SK-N-MC (cell line): Measurements from ENCODE around the gene SHROOM3.
"Not testable (repeated sequence)": the region's sequence is repeated elsewhere in the genome, so short reads cannot be mapped to it uniquely, and the experiment has no call there.

Experiments used
- DNase-seq: peaks from one replicate; pipeline ENCODE4 v3.0.0-alpha.2; 2011; ENCODE audit warnings: low read depth, low spot score
- H3K27ac ChIP-seq: fragments of 200-600 bp; sonication (generic); 2 replicates; pipeline ENCODE4 v1.5.1; 2016; ENCODE audit warnings: mixed run types
- H3K36me3 ChIP-seq: fragments of 200-600 bp; sonication (generic); 2 replicates; pipeline ENCODE4 v1.6.1; 2017; ENCODE audit warnings: antibody characterized with exemption, low read length, mixed read lengths; ENCODE audit not compliant: insufficient read depth
- H3K4me3 ChIP-seq: fragments of 200-600 bp; sonication (generic); 2 replicates; pipeline ENCODE4 v1.5.1; 2016
- H3K9ac ChIP-seq: fragments of 200-600 bp; sonication (generic); 2 replicates; pipeline ENCODE4 v1.8.0; 2017; ENCODE audit warnings: mixed run types, mixed read lengths; ENCODE audit not compliant: insufficient read length
- H3K9me3 ChIP-seq: fragments of 200-600 bp; sonication (generic); 2 replicates; pipeline ENCODE4 v1.6.1; 2017; ENCODE audit warnings: low read depth, mild to moderate bottlenecking, antibody characterized with exemption, low read length, moderate library complexity, mixed read lengths
- EZH2 ChIP-seq: fragments of 200-600 bp; sonication (generic); IDR thresholded peaks from one replicate; pipeline ENCODE4 v1.6.1; 2017; ENCODE audit warnings: antibody characterized with exemption
- FOXP2 ChIP-seq: optimal IDR thresholded peaks from 2 replicates; pipeline ENCODE3; 2011; ENCODE audit warnings: mild to moderate bottlenecking, moderate library complexity; ENCODE audit not compliant: insufficient read depth; ENCODE audit errors: extremely low read length, control extremely low read depth
- POLR2AphosphoS5 ChIP-seq: IDR thresholded peaks from 2 replicates; pipeline ENCODE4 v1.6.1; 2012; ENCODE audit warnings: mild to moderate bottlenecking, low read depth, low read length, borderline replicate concordance

SHROOM3 gene

DNA sequence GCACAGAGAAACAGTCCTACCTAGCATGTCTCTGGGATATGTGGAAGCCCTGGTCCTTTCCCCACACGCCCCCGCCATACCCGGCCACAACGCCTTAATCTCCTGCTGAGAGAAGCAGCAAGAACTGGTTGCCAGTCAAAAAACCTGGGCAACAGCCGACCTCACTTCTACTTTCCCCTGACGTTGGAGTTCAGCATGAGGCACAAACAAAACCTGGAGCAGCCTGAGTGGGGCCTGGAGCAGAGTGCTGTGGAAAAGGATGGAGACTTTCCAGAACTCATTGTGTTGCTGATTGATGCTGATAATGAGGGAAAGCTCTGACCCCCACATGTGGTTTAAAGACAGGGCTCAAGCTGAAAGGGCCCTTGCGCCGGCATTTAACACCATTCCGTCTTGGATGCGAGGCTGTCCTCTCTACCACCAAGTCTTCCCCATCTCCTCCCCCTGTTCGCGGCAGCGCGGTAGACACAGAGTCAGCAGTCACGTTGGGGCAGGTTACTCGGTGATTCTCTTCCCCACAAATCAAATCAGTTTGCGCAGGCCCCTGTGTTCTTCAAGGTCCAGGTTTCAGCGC lies 14.8 kb upstream of the SHROOM3 start:
- H3K4me3 ChIP-seq, result no peak overlapping the region
- no peak overlapping the region for H3K27ac ChIP-seq
- H3K9ac ChIP-seq, result no peak overlapping the region
- no peaks in the 10 kb centered on the region for H3K36me3 ChIP-seq
- no peak for DNase-seq
- H3K9me3 ChIP-seq, result no peaks in the 10 kb centered on the region
- TF ChIP-seq POLR2AphosphoS5 (no peak), FOXP2 (no peak), EZH2 (no peak)

DNA sequence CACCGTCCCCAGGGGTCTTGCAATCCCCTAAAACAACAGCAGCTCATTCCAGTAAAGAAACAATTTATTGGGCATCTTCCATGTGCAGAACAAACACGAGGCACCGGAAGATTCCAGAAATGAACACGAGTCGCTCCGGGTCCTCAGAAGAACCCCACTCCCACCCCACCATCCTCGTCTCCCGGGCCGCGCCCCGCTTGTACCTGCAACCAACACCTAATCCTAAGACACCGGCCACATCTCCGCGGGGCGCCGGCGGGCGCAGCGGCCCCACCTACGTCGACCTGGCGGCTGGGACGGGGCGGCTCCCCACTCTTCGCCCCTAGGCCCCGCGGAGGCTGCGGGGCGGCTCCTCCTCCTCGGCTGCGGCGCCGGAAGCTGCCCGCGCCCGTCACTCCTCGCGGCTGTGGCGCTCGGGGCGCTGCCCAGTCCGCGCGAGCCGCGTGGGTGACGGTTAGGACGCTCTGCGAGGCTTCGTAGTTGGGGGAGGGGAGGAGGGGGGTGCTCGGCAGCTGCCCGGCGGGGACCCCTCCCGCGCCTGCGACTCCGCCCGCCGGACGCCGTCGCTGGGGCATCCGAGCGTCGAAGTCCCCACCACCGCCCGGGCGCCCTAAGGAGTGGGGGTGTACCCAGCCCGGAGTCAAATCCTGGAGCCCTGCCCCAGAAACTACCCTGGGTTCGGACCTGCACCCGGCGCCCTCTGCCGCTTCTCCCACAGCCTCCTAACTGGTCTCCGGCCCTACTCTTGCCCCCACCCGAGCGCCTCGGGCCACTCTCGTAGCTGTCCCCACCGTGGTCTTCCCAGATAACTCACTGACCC lies 14.1 kb upstream of the SHROOM3 start, which contains the start of gene CCDC158:
CCDC158 (minus strand) TSS at position 380 of the 820 bp plus-strand sequence. CDS start 17,934 bp downstream, outside the sequence.
- Histone ChIP-seq H3K4me3 (no peak within 1 kb of the TSS), H3K36me3 (no peaks in the 10 kb centered on the region), H3K9ac (no peak within 1 kb of the TSS), H3K9me3 (no peaks in the 10 kb centered on the region), H3K27ac (no peak within 1 kb of the TSS)
- no peak for DNase-seq
- TF ChIP-seq POLR2AphosphoS5, result no peak
- TF ChIP-seq EZH2, result no peak
- TF ChIP-seq FOXP2, result no peak

DNA sequence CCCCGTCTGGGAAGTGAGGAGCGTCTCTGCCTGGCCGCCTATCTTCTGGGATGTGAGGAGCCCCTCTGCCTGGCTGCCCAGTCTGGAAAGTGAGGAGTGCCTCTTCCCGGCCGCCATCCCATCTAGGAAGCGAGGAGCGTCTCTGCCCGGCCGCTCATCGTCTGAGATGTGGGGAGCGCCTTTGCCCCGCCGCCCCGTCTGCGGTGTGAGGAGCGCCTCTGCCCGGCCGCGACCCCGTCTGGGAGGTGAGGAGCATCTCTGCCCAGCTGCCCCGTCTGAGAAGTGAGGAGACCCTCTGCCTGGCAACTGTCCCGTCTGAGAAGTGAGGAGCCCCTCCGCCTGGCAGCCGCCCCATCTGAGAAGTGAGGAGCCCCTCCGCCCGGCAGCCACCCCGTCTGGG lies 11.9 kb upstream of the SHROOM3 start:
- not testable (repeated sequence) for DNase-seq, H3K9me3 ChIP-seq, H3K4me3 ChIP-seq, H3K27ac ChIP-seq, H3K36me3 ChIP-seq, H3K9ac ChIP-seq

DNA sequence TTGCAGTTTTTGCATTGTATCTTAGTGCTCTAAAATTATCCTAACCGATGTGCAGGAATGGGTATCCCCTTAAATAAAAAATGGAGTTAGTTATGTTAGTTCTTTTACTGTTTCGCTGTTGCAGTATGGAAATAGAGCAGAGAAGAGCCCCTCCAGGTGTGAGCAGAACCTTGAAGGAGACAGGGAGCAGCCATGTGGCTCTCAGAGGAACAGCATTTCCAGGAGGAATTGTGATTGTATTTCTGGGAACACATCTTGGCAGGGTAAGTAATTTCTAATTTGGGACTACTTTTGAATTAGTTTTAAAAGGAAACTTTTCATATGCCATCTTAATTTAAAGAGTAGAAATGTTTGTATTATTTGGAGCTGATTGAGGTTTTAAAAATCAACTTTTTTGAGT lies 8.8 kb upstream of the SHROOM3 start:
- DNase-seq, result no peak
- Histone ChIP-seq H3K36me3 (no peaks in the 10 kb centered on the region), H3K9ac (no peak overlapping the region), H3K27ac (no peak overlapping the region), H3K4me3 (no peak overlapping the region), H3K9me3 (no peaks in the 10 kb centered on the region)
- TF ChIP-seq EZH2 (no peak), FOXP2 (no peak), POLR2AphosphoS5 (no peak)

DNA sequence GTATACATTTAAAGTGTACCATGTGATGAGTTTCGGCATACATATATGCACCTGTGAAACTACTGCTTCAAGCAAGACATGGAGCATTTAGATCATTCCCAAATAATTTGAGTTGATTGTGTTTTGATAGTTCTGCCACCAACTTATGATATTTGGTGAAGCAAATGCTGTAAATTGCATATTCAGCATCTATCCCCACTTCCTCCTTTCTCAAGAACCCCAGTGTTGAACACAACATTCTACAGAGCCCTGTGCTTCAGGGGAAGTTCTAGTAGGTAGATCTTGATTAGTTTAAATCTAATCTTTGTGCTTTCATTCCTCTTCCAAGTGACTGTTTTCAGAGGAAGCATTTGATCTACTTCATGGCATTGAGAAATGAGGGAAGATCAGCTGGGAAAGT lies 5.4 kb upstream of the SHROOM3 start:
- Histone ChIP-seq H3K27ac (no peak overlapping the region), H3K9ac (no peak overlapping the region), H3K9me3 (no peaks in the 10 kb centered on the region), H3K4me3 (no peak overlapping the region), H3K36me3 (no peaks in the 10 kb centered on the region)
- TF ChIP-seq EZH2 (no peak), POLR2AphosphoS5 (no peak), FOXP2 (no peak)
- DNase-seq, result no peak

DNA sequence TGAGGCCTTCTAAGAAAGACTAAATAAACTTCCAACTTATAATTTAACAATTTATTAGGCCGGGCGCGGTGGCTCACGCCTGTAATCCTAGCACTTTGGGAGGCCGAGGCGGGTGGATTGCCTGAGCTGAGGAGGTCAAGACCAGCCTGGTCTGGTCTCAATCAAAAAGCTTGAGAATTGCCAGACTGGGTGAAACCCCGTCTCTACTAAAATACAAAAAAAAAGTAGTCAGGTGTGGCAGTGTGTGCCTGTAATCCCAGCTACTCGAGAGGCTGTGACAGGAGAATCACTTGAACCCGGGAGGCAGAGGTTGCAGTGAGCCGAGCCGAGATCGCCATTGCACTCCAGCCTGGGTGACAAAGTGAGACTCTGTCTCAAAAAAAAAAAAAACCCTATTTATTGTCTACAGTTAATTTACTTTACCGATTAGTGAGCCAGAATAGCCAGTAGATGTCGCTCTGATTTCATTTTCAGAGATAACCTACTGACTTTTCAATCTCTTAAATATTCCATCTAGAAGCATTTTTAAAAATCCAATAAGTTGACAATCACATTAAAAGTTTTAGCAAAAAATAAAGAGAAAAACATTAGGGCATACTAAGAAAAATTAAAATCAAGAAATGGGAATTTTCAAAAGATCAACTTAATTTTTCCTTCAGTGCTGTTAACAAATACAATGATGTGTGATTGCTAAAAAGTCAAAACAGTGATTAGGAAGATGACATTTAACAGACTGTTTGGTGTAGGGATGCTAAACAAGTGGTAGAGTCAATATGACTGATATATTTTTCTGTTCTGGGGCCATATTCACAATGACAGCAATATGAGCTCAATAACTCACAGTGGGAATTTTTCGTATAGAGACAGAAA lies 4.3 kb upstream of the SHROOM3 start:
- Histone ChIP-seq H3K4me3 (0 out of 2 replicates have a peak overlapping the region, but pooled peaks have one; percentile 23), H3K36me3 (no peaks in the 10 kb centered on the region), H3K9ac (no peak overlapping the region), H3K9me3 (no peaks in the 10 kb centered on the region), H3K27ac (no peak overlapping the region)
- TF ChIP-seq EZH2, result no peak
- TF ChIP-seq FOXP2, result no peak
- TF ChIP-seq POLR2AphosphoS5, result no peak
- no peak for DNase-seq

DNA sequence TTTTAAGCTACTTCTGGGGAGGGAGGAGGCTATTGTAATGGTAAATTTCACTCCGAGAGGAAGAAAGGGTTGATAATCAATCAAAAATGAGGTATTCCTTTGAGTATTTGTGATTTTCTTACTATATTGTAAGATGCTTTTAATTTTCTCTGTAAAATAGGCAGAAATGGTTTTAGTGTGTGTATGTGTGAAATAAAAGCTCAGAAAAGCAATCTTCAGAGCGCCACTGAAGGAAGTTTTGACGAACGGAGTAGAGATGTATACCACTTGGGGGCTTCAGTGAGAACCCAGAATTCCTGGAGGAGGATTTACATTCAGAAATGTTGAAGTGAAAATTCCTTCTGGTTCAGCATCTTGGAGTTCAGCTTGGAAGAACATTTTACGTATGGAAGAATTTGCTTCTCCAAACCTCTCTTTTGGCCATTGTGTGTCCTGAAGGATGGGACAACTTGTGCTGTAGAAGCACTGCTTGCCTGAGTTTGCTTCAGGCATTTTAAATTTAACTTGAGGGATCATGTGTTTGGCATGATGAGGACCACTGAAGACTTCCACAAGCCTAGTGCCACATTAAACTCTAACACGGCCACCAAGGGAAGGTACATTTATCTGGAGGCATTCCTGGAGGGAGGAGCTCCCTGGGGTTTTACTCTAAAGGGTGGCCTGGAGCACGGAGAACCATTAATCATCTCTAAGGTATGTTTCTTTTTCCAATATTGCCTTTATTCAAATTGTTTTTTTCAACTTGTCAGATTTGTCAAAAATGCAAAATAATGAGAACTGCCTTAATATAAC lies 695 bp downstream of the SHROOM3 start:
- no peak for TF ChIP-seq EZH2
- no peak for TF ChIP-seq POLR2AphosphoS5
- no peak for TF ChIP-seq FOXP2
- peak overlapping the region; percentile 52 for H3K9ac ChIP-seq
- peak overlapping the region; percentile 73 for H3K4me3 ChIP-seq
- H3K27ac ChIP-seq, result peak overlapping the region; percentile 66
- H3K36me3 ChIP-seq, result no peaks in the 10 kb centered on the region
- DNase-seq, result no peak
- no peaks in the 10 kb centered on the region for H3K9me3 ChIP-seq

DNA sequence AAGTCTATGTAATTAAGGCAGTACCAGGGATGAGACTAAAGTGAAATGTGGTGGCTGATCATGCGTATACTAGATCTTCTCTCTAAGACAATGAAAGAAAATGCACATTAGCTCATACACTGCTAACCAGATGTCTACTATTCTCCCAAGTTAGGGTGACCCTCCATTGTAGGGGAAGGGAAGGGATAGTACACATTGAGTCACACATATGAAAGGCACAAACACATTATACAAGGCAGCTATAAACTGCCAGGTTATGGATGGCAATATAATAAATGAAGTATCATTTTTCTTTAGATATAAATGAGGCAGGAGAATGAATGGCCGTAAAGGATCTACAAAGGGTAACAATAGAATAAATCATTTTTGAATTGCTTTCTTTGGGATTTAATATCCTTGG lies 4.5 kb downstream of the SHROOM3 start:
- Histone ChIP-seq H3K27ac (no peak overlapping the region), H3K4me3 (no peak overlapping the region), H3K9ac (no peak overlapping the region), H3K9me3 (no peaks in the 10 kb centered on the region), H3K36me3 (no peaks in the 10 kb centered on the region)
- TF ChIP-seq POLR2AphosphoS5 (no peak), FOXP2 (no peak), EZH2 (no peak)
- DNase-seq, result no peak
